ENCODE data around the gene TRAPPC10.

The TRAPPC10 gene

DNA sequence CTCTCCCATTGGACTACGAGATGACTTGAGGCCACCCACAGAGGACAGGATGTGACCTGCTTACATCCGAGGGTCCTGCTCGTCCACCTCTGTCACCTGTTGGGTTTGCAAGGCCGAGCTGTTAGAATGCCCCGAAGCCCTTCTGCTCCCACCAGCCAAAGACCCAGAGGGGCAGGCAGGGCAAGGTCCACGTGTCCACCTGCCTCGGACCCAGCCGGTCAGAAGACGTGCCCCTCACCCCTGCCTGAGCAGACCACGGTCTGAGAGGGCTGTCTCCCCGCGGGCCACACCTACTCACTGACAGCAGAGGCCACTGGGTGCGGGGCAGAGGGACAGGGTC lies 30.3 kb upstream of the TRAPPC10 start:
- H3K4me1 ChIP-seq (ENCODE audit: control insufficient read depth, low read length), result no peaks in the 10 kb centered on the region
- H3K27me3 ChIP-seq (ENCODE audit: control insufficient read depth, low read length), result no peaks in the 10 kb centered on the region
- H3K4me3 ChIP-seq (ENCODE audit: low read length), result no peak overlapping the region
- H3K36me3 ChIP-seq (ENCODE audit: control insufficient read depth, low read length), result no peaks in the 10 kb centered on the region; the same call in 1 of the 2 replicates
- H3K79me2 ChIP-seq (ENCODE audit: control insufficient read depth, low read length), result no peaks in the 10 kb centered on the region
- no peaks in the 10 kb centered on the region for H3K9me2 ChIP-seq (replicated peaks; ENCODE audit: control insufficient read depth, low read length)
- no peaks in the 10 kb centered on the region for H3K9me3 ChIP-seq (ENCODE audit: control insufficient read depth, insufficient read depth, low read length)
- H3K4me2 ChIP-seq (ENCODE audit: low read length), result no peak overlapping the region
- H3F3A ChIP-seq (ENCODE audit: control insufficient read depth, insufficient read depth), result no peaks in the 10 kb centered on the region
- no peaks in the 10 kb centered on the region for H4K20me1 ChIP-seq (ENCODE audit: control insufficient read depth, insufficient read depth, low read depth, low read length)
- H3K27ac ChIP-seq (ENCODE audit: low read depth, low read length), result no peak overlapping the region
- TF ChIP-seq, protein P1, sequence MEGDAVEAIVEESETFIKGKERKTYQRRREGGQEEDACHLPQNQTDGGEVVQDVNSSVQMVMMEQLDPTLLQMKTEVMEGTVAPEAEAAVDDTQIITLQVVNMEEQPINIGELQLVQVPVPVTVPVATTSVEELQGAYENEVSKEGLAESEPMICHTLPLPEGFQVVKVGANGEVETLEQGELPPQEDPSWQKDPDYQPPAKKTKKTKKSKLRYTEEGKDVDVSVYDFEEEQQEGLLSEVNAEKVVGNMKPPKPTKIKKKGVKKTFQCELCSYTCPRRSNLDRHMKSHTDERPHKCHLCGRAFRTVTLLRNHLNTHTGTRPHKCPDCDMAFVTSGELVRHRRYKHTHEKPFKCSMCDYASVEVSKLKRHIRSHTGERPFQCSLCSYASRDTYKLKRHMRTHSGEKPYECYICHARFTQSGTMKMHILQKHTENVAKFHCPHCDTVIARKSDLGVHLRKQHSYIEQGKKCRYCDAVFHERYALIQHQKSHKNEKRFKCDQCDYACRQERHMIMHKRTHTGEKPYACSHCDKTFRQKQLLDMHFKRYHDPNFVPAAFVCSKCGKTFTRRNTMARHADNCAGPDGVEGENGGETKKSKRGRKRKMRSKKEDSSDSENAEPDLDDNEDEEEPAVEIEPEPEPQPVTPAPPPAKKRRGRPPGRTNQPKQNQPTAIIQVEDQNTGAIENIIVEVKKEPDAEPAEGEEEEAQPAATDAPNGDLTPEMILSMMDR (IDR thresholded peaks at IDR 0.05; ENCODE audit: low read depth, low read length, poor library complexity, severe bottlenecking), result no peak
- no peak for TF ChIP-seq EZH2phosphoT487 (IDR thresholded peaks at IDR 0.05; ENCODE audit: borderline replicate concordance, low read length)

DNA sequence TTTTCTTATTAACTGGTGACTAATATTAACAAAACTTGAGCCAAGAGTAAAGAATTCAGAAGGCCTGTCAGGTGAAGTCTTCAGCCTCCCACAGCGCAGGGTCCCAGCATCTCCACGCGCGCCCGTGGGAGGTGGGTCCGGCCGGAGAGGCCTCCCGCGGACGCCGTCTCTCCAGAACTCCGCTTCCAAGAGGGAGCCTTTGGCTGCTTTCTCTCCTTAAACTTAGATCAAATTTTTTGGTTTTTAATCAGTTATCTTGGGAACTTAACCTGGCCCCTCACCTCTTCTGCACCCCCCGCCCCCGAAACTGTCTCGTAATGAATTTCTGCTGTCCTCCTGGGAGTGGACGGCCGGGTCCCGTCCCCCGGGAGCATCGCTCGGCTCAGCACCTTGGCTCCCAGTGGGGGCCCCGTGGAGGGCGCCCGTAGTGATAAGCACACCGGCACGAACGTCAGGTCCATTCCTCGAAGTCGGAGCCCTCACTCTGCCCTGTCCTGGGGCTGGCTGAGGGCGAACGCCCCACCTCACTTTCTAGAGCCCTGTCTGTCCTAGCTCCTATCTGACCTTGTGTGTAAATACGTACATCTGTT lies 29.5 kb upstream of the TRAPPC10 start:
- H3K79me2 ChIP-seq (ENCODE audit: control insufficient read depth, low read length), result no peaks in the 10 kb centered on the region

DNA sequence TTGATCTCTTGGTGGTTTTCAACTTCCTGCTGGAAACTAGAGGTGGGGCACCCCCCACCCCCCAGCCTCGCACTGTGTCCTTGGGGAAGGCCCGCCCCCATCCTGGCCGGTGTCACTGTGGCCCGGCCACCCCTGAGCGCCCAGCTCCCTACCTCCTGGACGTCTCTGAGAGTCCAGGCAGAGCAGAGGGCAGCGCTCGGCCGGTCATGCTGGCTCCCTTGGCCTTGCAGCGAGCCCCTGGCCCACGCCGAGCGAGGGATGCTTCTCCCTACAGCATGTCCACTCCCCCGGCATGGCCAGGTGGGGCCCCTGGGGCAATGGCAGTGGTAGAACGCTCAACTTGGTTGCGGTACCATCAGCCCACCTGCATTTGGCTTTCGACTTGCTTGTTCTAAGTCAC lies 28.7 kb upstream of the TRAPPC10 start:
- Histone ChIP-seq H3K4me1 (ENCODE audit: control insufficient read depth, low read length) (no peaks in the 10 kb centered on the region), H3K4me2 (ENCODE audit: low read length) (no peak overlapping the region), H3K27me3 (ENCODE audit: control insufficient read depth, low read length) (no peaks in the 10 kb centered on the region), H3K36me3 (ENCODE audit: control insufficient read depth, low read length) (no peaks in the 10 kb centered on the region), H3K4me3 (ENCODE audit: low read length) (no peak overlapping the region), H3K9me3 (ENCODE audit: control insufficient read depth, insufficient read depth, low read length) (no peaks in the 10 kb centered on the region), H3K9me2 (replicated peaks; ENCODE audit: control insufficient read depth, low read length) (no peaks in the 10 kb centered on the region), H3F3A (ENCODE audit: control insufficient read depth, insufficient read depth) (no peaks in the 10 kb centered on the region), H3K27ac (ENCODE audit: low read depth, low read length) (no peak overlapping the region), H4K20me1 (ENCODE audit: control insufficient read depth, insufficient read depth, low read depth, low read length) (no peaks in the 10 kb centered on the region), H3K79me2 (ENCODE audit: control insufficient read depth, low read length) (no peaks in the 10 kb centered on the region)
- TF ChIP-seq, protein P1 (IDR thresholded peaks at IDR 0.05; ENCODE audit: low read depth, low read length, poor library complexity, severe bottlenecking), result no peak
- no peak for TF ChIP-seq EZH2phosphoT487 (IDR thresholded peaks at IDR 0.05; ENCODE audit: borderline replicate concordance, low read length)

More for the DNA sequence above, 29.5 kb upstream of the TRAPPC10 start:
- Histone ChIP-seq H3F3A (ENCODE audit: control insufficient read depth, insufficient read depth) (no peaks in the 10 kb centered on the region), H3K9me3 (ENCODE audit: control insufficient read depth, insufficient read depth, low read length) (no peaks in the 10 kb centered on the region), H4K20me1 (ENCODE audit: control insufficient read depth, insufficient read depth, low read depth, low read length) (no peaks in the 10 kb centered on the region), H3K4me1 (ENCODE audit: control insufficient read depth, low read length) (no peaks in the 10 kb centered on the region), H3K9me2 (replicated peaks; ENCODE audit: control insufficient read depth, low read length) (no peaks in the 10 kb centered on the region), H3K27ac (ENCODE audit: low read depth, low read length) (no peak overlapping the region), H3K36me3 (ENCODE audit: control insufficient read depth, low read length) (no peaks in the 10 kb centered on the region; the same call in 1 of the 2 replicates), H3K4me2 (ENCODE audit: low read length) (no peak overlapping the region), H3K27me3 (ENCODE audit: control insufficient read depth, low read length) (no peaks in the 10 kb centered on the region), H3K4me3 (ENCODE audit: low read length) (no peak overlapping the region)
- TF ChIP-seq, protein P1 (IDR thresholded peaks at IDR 0.05; ENCODE audit: low read depth, low read length, poor library complexity, severe bottlenecking), result no peak
- no peak for TF ChIP-seq EZH2phosphoT487 (IDR thresholded peaks at IDR 0.05; ENCODE audit: borderline replicate concordance, low read length)
